HPDE6-E6E7 (cell line): ENCODE data around the gene HBB.

Experiments used
- DNase-seq: peaks from one replicate; pipeline ENCODE4 v3.0.0; 2011; ENCODE audit warnings: missing footprints; ENCODE audit errors: extremely low spot score

Gene HBB

GRCh38 chr11:5247472-5248192 is 20.8 kb upstream of the HBB start:
- DNase-seq = no peak

- DNase-seq = no peak
These were observed 20.1 kb upstream of the HBB start for GRCh38 chr11:5246772-5247471.

- DNase-seq = no peak
These were observed 18.3 kb upstream of the HBB start for GRCh38 chr11:5245155-5245554.

GRCh38 chr11:5243816-5244180 is 16.9 kb upstream of the HBB start:
- DNase-seq = no peak

GRCh38 chr11:5242933-5243815 is 16.3 kb upstream of the HBB start:
- no peak for DNase-seq

GRCh38 chr11:5242208-5242607 is 15.3 kb upstream of the HBB start:
- DNase-seq = no peak

GRCh38 chr11:5241458-5241857 is 14.6 kb upstream of the HBB start:
- DNase-seq = no peak

- DNase-seq = no peak
These were observed 13.6 kb upstream of the HBB start for GRCh38 chr11:5240458-5240857.

GRCh38 chr11:5240056-5240455 is 13.2 kb upstream of the HBB start:
- no peak for DNase-seq

GRCh38 chr11:5239046-5239445 is 12.2 kb upstream of the HBB start:
- DNase-seq = no peak

- no peak for DNase-seq
These were observed 11.6 kb upstream of the HBB start for GRCh38 chr11:5238486-5238885.

- no peak for DNase-seq
These were observed 10.5 kb upstream of the HBB start for GRCh38 chr11:5237420-5237819.

- DNase-seq = no peak
These were observed 8.7 kb upstream of the HBB start for GRCh38 chr11:5235364-5236095.

GRCh38 chr11:5234381-5234834 is 7.5 kb upstream of the HBB start, which contains the start of gene HBD:
TSS of gene HBD (minus strand) at chr11:5234483. CDS start at chr11:5234433, 50 bp downstream.
- DNase-seq = no peak

- no peak for DNase-seq
These were observed 6.4 kb upstream of the HBB start for GRCh38 chr11:5233307-5233706.

- DNase-seq = no peak
These were observed 6.0 kb upstream of the HBB start for GRCh38 chr11:5232821-5233220.

- no peak for DNase-seq
These were observed 5.3 kb upstream of the HBB start for GRCh38 chr11:5232176-5232575.

- DNase-seq = no peak
These were observed 4.2 kb upstream of the HBB start for GRCh38 chr11:5231111-5231510.

GRCh38 chr11:5230266-5230665 is 3.4 kb upstream of the HBB start:
- DNase-seq = no peak

GRCh38 chr11:5229796-5230195 is 2.9 kb upstream of the HBB start:
- DNase-seq = no peak

GRCh38 chr11:5229356-5229755 is 2.5 kb upstream of the HBB start:
- DNase-seq = no peak

GRCh38 chr11:5228124-5228523 is 1.3 kb upstream of the HBB start:
- DNase-seq = no peak
